ENCODE results near the gene GGA1.

The GGA1 gene

GRCh38 chr22:37608477-37609239 lies at the start of gene GGA1:
Gene GGA1, plus strand, starts transcription at chr22:37608834. Its CDS starts 27 bp downstream, at chr22:37608861.
- peak; percentile 98 for DNase-seq
- in situ Hi-C loops (cut with MboI; ENCODE audit: low pct_unique_long_range_greater_than_20kb, low sequenced_read_pairs), result no loop called here

GRCh38 chr22:37559521-37559900 lies 49.1 kb upstream of the GGA1 start:
- DNase-seq, result no peak
- in situ Hi-C loops (cut with MboI; ENCODE audit: low pct_unique_long_range_greater_than_20kb, low sequenced_read_pairs), result no loop called here

GRCh38 chr22:37559901-37560607 lies 48.6 kb upstream of the GGA1 start, which contains the start of gene CDC42EP1:
Gene CDC42EP1, plus strand, starts transcription at chr22:37560480. Its CDS starts 5,870 bp downstream, at chr22:37566350.
- in situ Hi-C loops (cut with MboI; ENCODE audit: low pct_unique_long_range_greater_than_20kb, low sequenced_read_pairs), result no loop called here
- no peak for DNase-seq

GRCh38 chr22:37560608-37561211 lies 47.9 kb upstream of the GGA1 start:
- in situ Hi-C loops (cut with MboI; ENCODE audit: low pct_unique_long_range_greater_than_20kb, low sequenced_read_pairs), result no loop called here

GRCh38 chr22:37561212-37562048 lies 47.2 kb upstream of the GGA1 start:
- peak; percentile 92 for DNase-seq
- in situ Hi-C loops (cut with MboI; ENCODE audit: low pct_unique_long_range_greater_than_20kb, low sequenced_read_pairs), result no loop called here

More at GRCh38 chr22:37560608-37561211, 47.9 kb upstream of the GGA1 start:
- no peak for DNase-seq

- no peak for DNase-seq
- in situ Hi-C loops (cut with MboI; ENCODE audit: low pct_unique_long_range_greater_than_20kb, low sequenced_read_pairs), result no loop called here
Observed at GRCh38 chr22:37562049-37562875, 46.4 kb upstream of the GGA1 start.

- in situ Hi-C loops (cut with MboI; ENCODE audit: low pct_unique_long_range_greater_than_20kb, low sequenced_read_pairs), result no loop called here
- DNase-seq, result no peak
Observed at GRCh38 chr22:37563153-37564081, 45.2 kb upstream of the GGA1 start.

- in situ Hi-C loops (cut with MboI; ENCODE audit: low pct_unique_long_range_greater_than_20kb, low sequenced_read_pairs), result no loop called here
- DNase-seq, result no peak
Observed at GRCh38 chr22:37564111-37564711, 44.4 kb upstream of the GGA1 start.

- no peak for DNase-seq
- in situ Hi-C loops (cut with MboI; ENCODE audit: low pct_unique_long_range_greater_than_20kb, low sequenced_read_pairs), result no loop called here
Observed at GRCh38 chr22:37565830-37566229, 42.8 kb upstream of the GGA1 start.

GRCh38 chr22:37566329-37566837 lies 42.3 kb upstream of the GGA1 start:
- in situ Hi-C loops (cut with MboI; ENCODE audit: low pct_unique_long_range_greater_than_20kb, low sequenced_read_pairs), result no loop called here

GRCh38 chr22:37566903-37567798 lies 41.5 kb upstream of the GGA1 start:
- DNase-seq, result peak; percentile 91
- in situ Hi-C loops (cut with MboI; ENCODE audit: low pct_unique_long_range_greater_than_20kb, low sequenced_read_pairs), result no loop called here

More at GRCh38 chr22:37566329-37566837, 42.3 kb upstream of the GGA1 start:
- DNase-seq, result no peak

- in situ Hi-C loops (cut with MboI; ENCODE audit: low pct_unique_long_range_greater_than_20kb, low sequenced_read_pairs), result no loop called here
- DNase-seq, result no peak
Observed at GRCh38 chr22:37568012-37568411, 40.6 kb upstream of the GGA1 start.

- in situ Hi-C loops (cut with MboI; ENCODE audit: low pct_unique_long_range_greater_than_20kb, low sequenced_read_pairs), result no loop called here
- DNase-seq, result no peak
Observed at GRCh38 chr22:37568448-37569008, 40.1 kb upstream of the GGA1 start.

- in situ Hi-C loops (cut with MboI; ENCODE audit: low pct_unique_long_range_greater_than_20kb, low sequenced_read_pairs), result no loop called here
- no peak for DNase-seq
Observed at GRCh38 chr22:37569009-37569920, 39.4 kb upstream of the GGA1 start.

Measured in KBM-7 (cell line).